HepG2 (cell line): ENCODE data around the gene AFF4. TPM values are rescaled to one million over a fixed set of nuclear protein-coding genes. Genes with fewer than 3 reads are reported as not detected.

Source experiments
- CSRNP1 ChIP-seq: sonication (generic); formaldehyde crosslinking; IDR thresholded peaks from 2 replicates; pipeline ENCODE4 v1.8.1; 2023; ENCODE audit warnings: mild to moderate bottlenecking, missing genetic modification reagents
- HOMEZ ChIP-seq: IDR thresholded peaks from 2 replicates; pipeline ENCODE4 v1.6.1; 2016; ENCODE audit warnings: low read depth
- IRF9 ChIP-seq: sonication (generic); formaldehyde crosslinking; IDR thresholded peaks from 2 replicates; pipeline ENCODE4 v1.8.0; 2022; ENCODE audit warnings: missing genetic modification reagents, mild to moderate bottlenecking, borderline replicate concordance
- JDP2 ChIP-seq: sonication (generic); formaldehyde crosslinking; IDR thresholded peaks from 2 replicates; pipeline ENCODE4 v1.8.1; 2022; ENCODE audit warnings: missing genetic modification reagents, borderline replicate concordance
- KAT7 ChIP-seq: IDR thresholded peaks from 2 replicates; pipeline ENCODE4 v1.6.1; 2018; ENCODE audit warnings: borderline replicate concordance, missing compliant biosample characterization
- KMT2A ChIP-seq: sonication (generic); formaldehyde crosslinking; IDR thresholded peaks from 2 replicates; pipeline ENCODE4 v1.4.0; 2020; ENCODE audit warnings: missing genetic modification reagents
- U2AF1 ChIP-seq: fragments of 200-400 bp; formaldehyde crosslinking; optimal IDR thresholded peaks from 2 replicates; pipeline ENCODE3; 2017; ENCODE audit warnings: mild to moderate bottlenecking, low read depth, low read length
- ZNF138 ChIP-seq: sonication (generic); formaldehyde crosslinking; IDR thresholded peaks from 2 replicates; pipeline ENCODE4 v1.5.0; 2020; ENCODE audit warnings: mild to moderate bottlenecking, low read depth, missing genetic modification reagents
- ZNF142 ChIP-seq: sonication (generic); formaldehyde crosslinking; IDR thresholded peaks from 2 replicates; pipeline ENCODE4 v1.4.0; 2020; ENCODE audit warnings: missing genetic modification reagents
- ZNF205 ChIP-seq: IDR thresholded peaks from 2 replicates; pipeline ENCODE4 v1.6.1; 2018; ENCODE audit warnings: missing biosample characterization, missing genetic modification reagents
- ZNF331 ChIP-seq: sonication (generic); formaldehyde crosslinking; IDR thresholded peaks from 2 replicates; pipeline ENCODE4 v1.4.0; 2020; ENCODE audit warnings: missing genetic modification reagents
- ZNF619 ChIP-seq: sonication (generic); formaldehyde crosslinking; IDR thresholded peaks from 2 replicates; pipeline ENCODE4 v1.4.0; 2020; ENCODE audit warnings: mild to moderate bottlenecking, missing genetic modification reagents
- ZNF770 ChIP-seq: sonication (generic); formaldehyde crosslinking; IDR thresholded peaks from 2 replicates; pipeline ENCODE4 v1.5.0; 2020; ENCODE audit warnings: mild to moderate bottlenecking, missing genetic modification reagents
- ZNF816 ChIP-seq: sonication (generic); formaldehyde crosslinking; IDR thresholded peaks from 2 replicates; pipeline ENCODE4 v1.8.0; 2022; ENCODE audit warnings: missing genetic modification reagents, mild to moderate bottlenecking, borderline replicate concordance
- polyA plus RNA-seq, 8 experiments: library from polyadenylated mRNA; depleted of rRNA in 3 of 8; stranded (reverse) in 7 of 8; unstranded in 1 of 8; fragments of >200 nt; fragmentation: Illumina TruSeq in 4 of 8; extraction: Trizol in 4 of 8; gene quantifications; 2 replicates each; pipeline versions ENCODE4 v1.2.1 to v1.2.3, GENCODE V29; 2011 to 2016; ENCODE audit warnings: low read depth in 4 of 8, missing spikeins in 1 of 8, mixed read lengths in 1 of 8; ENCODE audit not compliant: insufficient read depth in 1 of 8
- total RNA-seq, 5 experiments: library from RNA; depleted of rRNA; stranded (reverse); fragments of >200 nt; fragmentation: Illumina TruSeq; extraction: Trizol; gene quantifications; 2 replicates each; pipeline ENCODE4 v1.2.3, GENCODE V29; 2016; ENCODE audit warnings: low read depth in 1 of 5

AFF4 gene
- total and polyA plus RNA-seq, 2 of the 13 experiments (the other 11 are each of a cell fraction or from before 2014, with no cell fraction given): 22.1 to 25.5 TPM

- TF ChIP-seq ZNF142 (no peak), JDP2 (peak; percentile 58; the same call in 1 of the 2 replicates), IRF9 (CRISPR knock-in tag) (0 out of 2 replicates have a peak, but pooled peaks have one; percentile 17), CSRNP1 (CRISPR knock-in tag) (0 out of 2 replicates have a peak, but pooled peaks have one; percentile 19), ZNF619 (no peak), ZNF331 (CRISPR knock-in tag) (peak; percentile 50), ZNF770 (CRISPR knock-in tag) (0 out of 2 replicates have a peak, but pooled peaks have one; percentile 28), KAT7 (CRISPR knock-in tag) (peak; percentile 48; the same call in 1 of the 2 replicates), HOMEZ (peak; percentile 58; the same call in 1 of the 2 replicates), ZNF205 (CRISPR knock-in tag) (no peak; the same call in 1 of the 2 replicates), ZNF816 (CRISPR knock-in tag) (no peak), KMT2A (peak; percentile 43; the same call in 1 of the 2 replicates), U2AF1 (no peak), ZNF138 (CRISPR knock-in tag) (no peak)
These were observed 90.1 kb downstream of the AFF4 start, which contains the start of gene LEAP2 (continued) for GRCh38 chr5:132873119-132873929.
